H1 (cell line): ENCODE results near the gene FYTTD1. TPM values are rescaled to one million over a fixed set of nuclear protein-coding genes. Genes with fewer than 3 reads are reported as not detected.

Experiments used
- CTCF ChIA-PET: fragments of 300-600 bp; sonication (Branson Sonifier 250); formaldehyde crosslinking; loops from one replicate; lab custom pipeline; 2021; ENCODE audit not compliant: partially characterized antibody; lab: Charles Lee
- POLR2A ChIA-PET: fragments of 300-600 bp; sonication (Branson Sonifier 250); formaldehyde crosslinking; loops from one replicate; lab custom pipeline; 2021; ENCODE audit warnings: inconsistent platforms; ENCODE audit not compliant: partially characterized antibody; lab: Charles Lee
- DNase-seq, 2 experiments: peaks; one replicate each; pipeline versions ENCODE4 v3.0.0 to v3.0.0-alpha.2; 2010 to 2022; ENCODE audit warnings: low spot score in 2 of 2, low read depth in 1 of 2, mixed read lengths in 1 of 2
- FAIRE-seq: peaks from 2 replicates; lab custom pipeline; 2011; peaks lifted over from hg19 to GRCh38; lab: Jason Lieb, UNC
- H2AFZ ChIP-seq: 2 replicates; pipeline ENCODE4 v1.8.1; 2012; ENCODE audit warnings: low read length, inconsistent platforms
- H2AK5ac ChIP-seq: 2 replicates; pipeline ENCODE4 v1.6.1; 2013; ENCODE audit warnings: low read depth, low read length
- H2BK120ac ChIP-seq: replicated peaks from 2 replicates; pipeline ENCODE3; 2013; ENCODE audit warnings: low read depth, low read length, inconsistent platforms
- H2BK12ac ChIP-seq: 2 replicates; pipeline ENCODE4 v1.6.1; 2013; ENCODE audit warnings: low read depth, low read length
- H2BK15ac ChIP-seq: 2 replicates; pipeline ENCODE4 v1.6.1; 2013; ENCODE audit warnings: low read length
- H2BK20ac ChIP-seq: 2 replicates; pipeline ENCODE4 v1.6.1; 2013; ENCODE audit warnings: low read length
- H2BK5ac ChIP-seq: 2 replicates; pipeline ENCODE4 v1.6.1; 2013; ENCODE audit warnings: low read depth, low read length
- H3K14ac ChIP-seq: 2 replicates; pipeline ENCODE4 v1.6.1; 2013; ENCODE audit warnings: inconsistent platforms; ENCODE audit not compliant: insufficient read length
- H3K18ac ChIP-seq: 2 replicates; pipeline ENCODE4 v1.6.1; 2013; ENCODE audit warnings: low read length; ENCODE audit errors: extremely low read depth
- H3K23ac ChIP-seq: 2 replicates; pipeline ENCODE4 v1.6.1; 2013; ENCODE audit warnings: inconsistent platforms; ENCODE audit not compliant: insufficient read length
- H3K23me2 ChIP-seq: 2 replicates; pipeline ENCODE4 v1.6.1; 2013; ENCODE audit warnings: low read depth, low read length
- H3K27ac ChIP-seq: 2 replicates; pipeline ENCODE4 v1.6.1; 2011; ENCODE audit warnings: low read depth, low read length, inconsistent platforms
- H3K27me3 ChIP-seq, 4 experiments: replicated peaks in 1 of 4; 1 replicate in 1 of 4; 2 replicates in 3 of 4; pipeline versions ENCODE4 v1.6.1 to v1.8.1; 2011 to 2013; ENCODE audit warnings: low read length in 3 of 4, mild to moderate bottlenecking in 3 of 4, inconsistent platforms in 2 of 4, mixed read lengths in 2 of 4, moderate library complexity in 1 of 4; ENCODE audit not compliant: control insufficient read depth in 3 of 4, insufficient read depth in 3 of 4; ENCODE audit errors: extremely low read depth in 1 of 4
- H3K36me3 ChIP-seq, 4 experiments: 2 replicates each; pipeline versions ENCODE4 v1.6.1 to v1.8.1; 2011 to 2013; ENCODE audit warnings: mild to moderate bottlenecking in 4 of 4, low read length in 3 of 4, moderate library complexity in 2 of 4, control low read depth in 1 of 4, inconsistent platforms in 1 of 4; ENCODE audit not compliant: insufficient read depth in 4 of 4, control insufficient read depth in 2 of 4
- H3K4ac ChIP-seq: replicated peaks from 2 replicates; pipeline ENCODE3; 2013; ENCODE audit warnings: low read length, low read depth, mixed read lengths, inconsistent platforms; ENCODE audit not compliant: insufficient read length
- H3K4me1 ChIP-seq, 4 experiments: replicated peaks in 1 of 4; 1 replicate in 1 of 4; 2 replicates in 3 of 4; pipeline versions ENCODE4 v1.6.1 to v1.8.1; 2011 to 2013; ENCODE audit warnings: low read length in 3 of 4, inconsistent platforms in 2 of 4, mixed read lengths in 1 of 4; ENCODE audit not compliant: insufficient read depth in 4 of 4, control insufficient read depth in 3 of 4
- H3K4me2 ChIP-seq, 2 experiments: 2 replicates each; pipeline versions ENCODE4 v1.6.1 to v1.8.1; 2011 to 2013; ENCODE audit warnings: low read depth in 2 of 2, low read length in 2 of 2, control low read depth in 1 of 2, inconsistent platforms in 1 of 2, mild to moderate bottlenecking in 1 of 2; ENCODE audit not compliant: insufficient read depth in 1 of 2
- H3K4me3 ChIP-seq, 4 experiments: fragments of 200-600, 300-600 bp in 1 of 4; sonication (generic), shearing (Covaris generic), sonication (Bioruptor Twin) in 1 of 4; 2 replicates each; pipeline versions ENCODE4 v1.5.1 to v1.8.1; 2011 to 2016; ENCODE audit warnings: low read length in 4 of 4, low read depth in 3 of 4, control low read depth in 2 of 4, inconsistent platforms in 2 of 4, mild to moderate bottlenecking in 2 of 4, mixed read lengths in 1 of 4, moderate library complexity in 1 of 4; ENCODE audit not compliant: insufficient read depth in 2 of 4; ENCODE audit errors: extremely low read depth in 1 of 4
- H3K56ac ChIP-seq: replicated peaks from 2 replicates; pipeline ENCODE3; 2013; ENCODE audit warnings: low read depth, mild to moderate bottlenecking, mixed read lengths, low read length, inconsistent platforms; ENCODE audit not compliant: insufficient read length
- H3K79me1 ChIP-seq: 2 replicates; pipeline ENCODE4 v1.6.1; 2013; ENCODE audit warnings: low read depth, low read length, control low read depth
- H3K79me2 ChIP-seq, 2 experiments: 2 replicates each; pipeline versions ENCODE4 v1.6.1 to v1.8.1; 2012 to 2013; ENCODE audit warnings: low read length in 2 of 2, mild to moderate bottlenecking in 2 of 2, inconsistent platforms in 1 of 2; ENCODE audit not compliant: insufficient read depth in 2 of 2, control insufficient read depth in 1 of 2
- H3K9ac ChIP-seq, 4 experiments: replicated peaks in 1 of 4; 1 replicate in 1 of 4; 2 replicates in 3 of 4; pipeline versions ENCODE4 v1.6.1 to v1.8.1; 2011 to 2013; ENCODE audit warnings: low read depth in 3 of 4, low read length in 3 of 4, control low read depth in 2 of 4, mild to moderate bottlenecking in 2 of 4, moderate library complexity in 2 of 4, inconsistent platforms in 1 of 4; ENCODE audit errors: extremely low read depth in 1 of 4
- H3K9me3 ChIP-seq, 2 experiments: 2 replicates each; pipeline versions ENCODE4 v1.6.1 to v1.8.1; 2012 to 2013; ENCODE audit warnings: mild to moderate bottlenecking in 2 of 2, moderate library complexity in 2 of 2, control low read depth in 1 of 2, inconsistent platforms in 1 of 2, low read depth in 1 of 2, low read length in 1 of 2, mixed read lengths in 1 of 2; ENCODE audit not compliant: insufficient read depth in 2 of 2
- H4K20me1 ChIP-seq, 2 experiments: replicated peaks in 1 of 2; 2 replicates each; pipeline versions ENCODE3 to v1.8.1; 2011 to 2013; ENCODE audit warnings: inconsistent platforms in 2 of 2, low read length in 2 of 2, mild to moderate bottlenecking in 1 of 2; ENCODE audit not compliant: insufficient read depth in 2 of 2, control insufficient read depth in 1 of 2
- H4K5ac ChIP-seq: 2 replicates; pipeline ENCODE4 v1.6.1; 2013; ENCODE audit warnings: low read length, low read depth, mixed read lengths, inconsistent platforms; ENCODE audit not compliant: insufficient read length
- H4K8ac ChIP-seq: 2 replicates; pipeline ENCODE4 v1.8.0; 2013; ENCODE audit warnings: mild to moderate bottlenecking, moderate library complexity, low read length, inconsistent platforms; ENCODE audit not compliant: insufficient read depth; ENCODE audit errors: extremely low read depth
- H4K91ac ChIP-seq: replicated peaks from 2 replicates; pipeline ENCODE3; 2013; ENCODE audit warnings: low read length, mixed read lengths, inconsistent platforms; ENCODE audit not compliant: insufficient read length
- CBX5 ChIP-seq: fragments of 300-800, 300-1000 bp; sonication (generic); IDR thresholded peaks from 2 replicates; pipeline ENCODE4 v1.7.1; 2016; ENCODE audit warnings: antibody characterized with exemption, low read length, low read depth
- EGR1 ChIP-seq: IDR thresholded peaks from 2 replicates; pipeline ENCODE4 v1.6.1; 2011; ENCODE audit warnings: low read depth, low read length, borderline replicate concordance
- EZH2 ChIP-seq: fragments of 200-600 bp; sonication (generic); IDR thresholded peaks from 2 replicates; pipeline ENCODE4 v1.7.1; 2012; ENCODE audit warnings: low read depth, mild to moderate bottlenecking, moderate library complexity, low read length, inconsistent platforms; ENCODE audit not compliant: severe bottlenecking
- KDM4A ChIP-seq: IDR thresholded peaks from one replicate; pipeline ENCODE4 v1.7.1; 2012; ENCODE audit warnings: low read depth, mild to moderate bottlenecking, moderate library complexity, low read length, inconsistent platforms; ENCODE audit not compliant: severe bottlenecking
- KDM5A ChIP-seq: fragments of 200-600 bp; IDR thresholded peaks from 2 replicates; pipeline ENCODE4 v1.7.1; 2012; ENCODE audit warnings: mild to moderate bottlenecking, low read length, inconsistent platforms, mixed read lengths
- MAFK ChIP-seq: IDR thresholded peaks from 2 replicates; pipeline ENCODE4 v1.6.1; 2012; ENCODE audit warnings: low read depth, mild to moderate bottlenecking, improper control_type of control experiment, low read length
- WGBS, 2 experiments: shearing (Covaris generic) in 1 of 2; methylation state at CpG; one replicate each; pipeline versions ENCODE4 v1.1.6 to v1.1.7; 2013 to 2015; ENCODE audit warnings: low lambda C conversion rate in 2 of 2, mixed read lengths in 2 of 2, inconsistent platforms in 1 of 2, low coverage in 1 of 2, missing lambda C conversion rate in 1 of 2; ENCODE audit not compliant: insufficient replicate concordance in 2 of 2, insufficient coverage in 1 of 2, insufficient read length in 1 of 2; ENCODE audit errors: extremely low coverage in 1 of 2, missing lambda C conversion rate in 1 of 2; 5-methylcytosine and 5-hydroxymethylcytosine counted together
- polyA plus RNA-seq, 7 experiments: library from polyadenylated mRNA; depleted of rRNA in 3 of 7; stranded (reverse) in 5 of 7; unstranded in 2 of 7; fragments of >200 nt in 5 of 7; fragments of 200-250 nt in 2 of 7; gene quantifications; 1 replicate in 5 of 7; 2 replicates in 1 of 7; 4 replicates in 1 of 7; pipeline versions ENCODE4 v1.2.1 to v1.2.3, GENCODE V29; 2011 to 2013; ENCODE audit warnings: missing spikeins in 2 of 7, mixed read lengths in 2 of 7
- total RNA-seq: library from RNA; stranded (reverse); fragmentation: NEBNext Ultra II Directional; extraction: Animal tissue kit (Norgen Biotek cat#: 25700); gene quantifications from 2 replicates; pipeline ENCODE4 v1.2.1, GENCODE V29; 2021

The FYTTD1 gene
- total and polyA plus RNA-seq, 2 of the 8 experiments (the other 6 are each of a cell fraction or from before 2014, with no cell fraction given), result 3.1 to 24.4 TPM

GRCh38 chr3:197714251-197714650, 35.4 kb upstream of the FYTTD1 start:
- Histone ChIP-seq H2BK120ac (no peak overlapping the region), H4K5ac (no peak overlapping the region), H3K9me3 (no peaks in the 10 kb centered on the region), H3K27ac (no peak overlapping the region), H3K56ac (no peak overlapping the region), H4K8ac (no peak overlapping the region), H3K27me3 (no peaks in the 10 kb centered on the region), H3K18ac (no peak overlapping the region), H3K4me1 (peaks cover 0 to 6% (median 3%) of the 10 kb centered on the region in 4 experiments; a peak in 4 of 7 replicates), H3K4me2 (no peak overlapping the region), H3K9ac (no peak overlapping the region), H2AFZ (no peak overlapping the region), H3K23me2 (no peaks in the 10 kb centered on the region), H3K4ac (no peak overlapping the region), H3K79me1 (no peaks in the 10 kb centered on the region), H4K20me1 (no peaks in the 10 kb centered on the region), H2BK5ac (no peak overlapping the region), H4K91ac (no peak overlapping the region), H2BK15ac (no peak overlapping the region), H2AK5ac (no peak overlapping the region), H3K14ac (no peak overlapping the region), H2BK12ac (no peak overlapping the region), H3K23ac (no peak overlapping the region), H3K36me3 (0 out of 8 replicates have a peak, but pooled peaks cover 0 to 3% (median 0%) of the 10 kb centered on the region in 4 experiments), H3K79me2 (no peaks in the 10 kb centered on the region), H3K4me3 (no peak overlapping the region), H2BK20ac (no peak overlapping the region)
- 96% methylated on average over 4 of the region's 4 CpGs; no CpG with 5 or more reads in 1 of the 2 experiments for WGBS, 2 experiments
- CTCF ChIA-PET, result interaction anchor here (1.3 to 1.7 kb wide), 3 partner anchors 28 to 87 kb away, joined by 3 to 4 read pairs (median 4); no protein-coding TSS in a partner anchor
- DNase-seq (no peak), FAIRE-seq (no peak)
- POLR2A ChIA-PET, result interaction anchor here (1.3 kb wide), 1 partner anchor 271 kb away, joined by 5 read pairs; no protein-coding TSS in a partner anchor
- TF ChIP-seq KDM4A, result no peak
- TF ChIP-seq MAFK, result no peak
- TF ChIP-seq EGR1, result no peak
- no peak for TF ChIP-seq KDM5A
- no peak for TF ChIP-seq CBX5
- TF ChIP-seq EZH2, result no peak
